ENCODE measurements around the gene SELENOM. TPM values are rescaled to one million over a fixed set of nuclear protein-coding genes. Genes with fewer than 3 reads are reported as not detected.
"Not testable (repeated sequence)": the region's sequence is repeated elsewhere in the genome, so short reads cannot be mapped to it uniquely, and the experiment has no call there.

SELENOM gene
- total and polyA plus RNA-seq, 2 of the 8 experiments (the other 6 are each of a cell fraction or from before 2014, with no cell fraction given): 22.7 to 40.0 TPM

DNA sequence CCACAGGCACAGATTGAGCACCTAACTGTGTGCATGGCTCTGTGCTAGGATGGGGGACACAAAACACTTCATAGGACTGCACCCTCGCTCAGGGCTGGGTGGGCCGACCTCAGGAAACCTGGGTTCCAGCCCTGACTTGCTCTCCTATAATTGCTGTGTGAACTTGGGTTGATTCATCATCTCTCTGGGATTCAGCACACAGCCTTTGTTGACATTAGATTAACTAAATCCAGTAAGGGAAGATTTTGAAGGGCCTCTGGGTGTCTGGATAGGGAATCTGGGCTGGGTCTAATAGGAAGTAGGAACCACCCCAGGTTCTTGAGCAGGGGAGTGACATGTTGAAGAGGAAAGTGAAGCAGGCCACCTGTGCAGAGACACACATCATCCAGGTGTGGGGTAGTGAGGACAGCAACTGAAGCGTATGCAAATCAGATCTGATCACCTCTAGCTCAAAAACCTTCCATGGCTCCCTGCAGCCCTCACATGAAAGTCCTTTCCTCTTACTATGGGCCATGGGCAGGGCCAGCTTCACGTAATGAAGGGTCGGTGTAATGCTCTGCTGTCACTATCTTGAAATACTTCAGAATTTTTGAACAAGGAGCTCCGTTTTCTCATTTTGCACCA is 37.6 kb downstream of the SELENOM start:
- not testable (repeated sequence) for DNase-seq (ENCODE audit: low read depth in 1 of 2, low spot score in 2 of 2); H4K20me1 ChIP-seq (replicated peaks in 1 of 2; ENCODE audit: control insufficient read depth in 1 of 2, insufficient read depth in 2 of 2, low read length in 2 of 2); H3K79me2 ChIP-seq (ENCODE audit: control insufficient read depth in 1 of 2, insufficient read depth in 2 of 2, low read length in 2 of 2); H3K9ac ChIP-seq (replicated peaks in 1 of 4; ENCODE audit: extremely low read depth in 1 of 4, low read depth in 3 of 4, low read length in 3 of 4); H4K5ac ChIP-seq (ENCODE audit: insufficient read length, low read depth, low read length); FAIRE-seq; H2AFZ ChIP-seq (ENCODE audit: low read length); H2BK20ac ChIP-seq (ENCODE audit: low read length); H2AK5ac ChIP-seq (ENCODE audit: low read depth, low read length); H2BK120ac ChIP-seq (replicated peaks; ENCODE audit: low read depth, low read length); H2BK15ac ChIP-seq (ENCODE audit: low read length); H3K23ac ChIP-seq (ENCODE audit: insufficient read length); H3K4me3 ChIP-seq (ENCODE audit: extremely low read depth in 1 of 4, insufficient read depth in 2 of 4, low read depth in 3 of 4, low read length in 4 of 4); H2BK5ac ChIP-seq (ENCODE audit: low read depth, low read length); H3K9me3 ChIP-seq (ENCODE audit: insufficient read depth in 2 of 2, low read depth in 1 of 2, low read length in 1 of 2); H2BK12ac ChIP-seq (ENCODE audit: low read depth, low read length); H3K4me2 ChIP-seq (ENCODE audit: insufficient read depth in 1 of 2, low read depth in 2 of 2, low read length in 2 of 2); H3K27me3 ChIP-seq (replicated peaks in 1 of 4; ENCODE audit: control insufficient read depth in 3 of 4, extremely low read depth in 1 of 4, insufficient read depth in 3 of 4, low read length in 3 of 4); H3K18ac ChIP-seq (ENCODE audit: extremely low read depth, low read length); H3K14ac ChIP-seq (ENCODE audit: insufficient read length); H3K56ac ChIP-seq (replicated peaks; ENCODE audit: insufficient read length, low read depth, low read length); H3K4ac ChIP-seq (replicated peaks; ENCODE audit: insufficient read length, low read depth, low read length); H4K91ac ChIP-seq (replicated peaks; ENCODE audit: insufficient read length, low read length); H4K8ac ChIP-seq (ENCODE audit: extremely low read depth, insufficient read depth, low read length); H3K27ac ChIP-seq (ENCODE audit: low read depth, low read length); H3K4me1 ChIP-seq (replicated peaks in 1 of 4; ENCODE audit: control insufficient read depth in 3 of 4, insufficient read depth in 4 of 4, low read length in 3 of 4); H3K23me2 ChIP-seq (ENCODE audit: low read depth, low read length); H3K36me3 ChIP-seq (ENCODE audit: control insufficient read depth in 2 of 4, insufficient read depth in 4 of 4, low read length in 3 of 4); H3K79me1 ChIP-seq (ENCODE audit: low read depth, low read length)
- ChIA-PET CTCF (ENCODE audit: partially characterized antibody) (interaction anchor here (0.9 kb wide), 1 partner anchor 26 kb away, joined by 4 read pairs; no protein-coding TSS in a partner anchor), POLR2A (ENCODE audit: partially characterized antibody) (interaction anchor here (0.6 to 4.4 kb wide), 3 partner anchors 14 to 402 kb away, joined by 3 to 14 read pairs (median 4); partner anchors contain the start of gene MORC2)
- WGBS, 2 experiments (ENCODE audit: extremely low coverage in 1 of 2, insufficient coverage in 1 of 2, insufficient read length in 1 of 2, insufficient replicate concordance in 2 of 2, low coverage in 1 of 2, low lambda C conversion rate in 2 of 2, missing lambda C conversion rate in 1 of 2): 91% methylated on average over 6 of the region's 6 CpGs; no CpG with 5 or more reads in 1 of the 2 experiments
